Activated CD4-positive, alpha-beta T cell treated with anti-CD3 and anti-CD28 coated beads, Interleukin-2, amount 50 U/mL, for 4 hours (primary cell): ENCODE data around the gene C2orf76.
A peak's percentile ranks its signal among the peaks of the same experiment; 100 is the strongest.
"Not testable (repeated sequence)": the region's sequence is repeated elsewhere in the genome, so short reads cannot be mapped to it uniquely, and the experiment has no call there.

Experiments used
- DNase-seq, 2 experiments: peaks; one replicate each; pipeline ENCODE4 v3.0.0-alpha.2; 2020

C2orf76 gene

DNA sequence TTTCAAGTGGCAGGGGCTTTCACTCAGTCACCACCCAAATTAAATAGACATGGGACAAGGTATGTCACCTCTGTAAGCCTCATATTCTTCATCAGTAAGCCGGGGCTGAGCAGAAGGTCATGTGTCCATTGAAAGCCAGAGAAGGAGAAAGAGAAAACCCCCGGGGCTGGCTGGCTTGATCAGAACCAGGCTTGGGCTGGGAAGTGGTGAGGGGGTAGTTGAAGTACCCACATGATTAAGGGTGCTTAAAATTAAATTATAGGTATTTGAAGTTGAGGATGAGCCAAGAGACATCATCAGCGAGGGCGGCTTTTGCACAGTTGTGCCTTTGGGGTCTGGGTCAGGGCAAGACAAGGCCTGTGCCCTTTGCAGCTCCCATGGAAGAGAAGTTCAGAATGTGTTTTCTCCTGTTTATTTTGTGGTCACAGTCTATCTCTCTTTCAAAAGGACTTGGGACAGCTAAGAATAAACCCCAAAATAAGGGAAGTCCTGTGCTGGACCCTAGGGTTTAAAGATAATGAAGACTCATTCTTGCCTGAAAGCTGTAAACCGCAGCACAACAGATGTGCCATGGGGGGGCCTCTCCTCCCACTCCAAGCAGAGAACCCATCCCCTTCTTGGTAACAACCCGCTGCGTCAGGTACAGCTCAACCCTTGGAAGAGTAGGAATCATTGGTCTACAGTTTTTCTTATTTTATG is 10.8 kb upstream of the C2orf76 start:
- no peak for DNase-seq

GRCh38 chr2:119376810-119377209 is 10.2 kb upstream of the C2orf76 start:
- no peak for DNase-seq

DNA sequence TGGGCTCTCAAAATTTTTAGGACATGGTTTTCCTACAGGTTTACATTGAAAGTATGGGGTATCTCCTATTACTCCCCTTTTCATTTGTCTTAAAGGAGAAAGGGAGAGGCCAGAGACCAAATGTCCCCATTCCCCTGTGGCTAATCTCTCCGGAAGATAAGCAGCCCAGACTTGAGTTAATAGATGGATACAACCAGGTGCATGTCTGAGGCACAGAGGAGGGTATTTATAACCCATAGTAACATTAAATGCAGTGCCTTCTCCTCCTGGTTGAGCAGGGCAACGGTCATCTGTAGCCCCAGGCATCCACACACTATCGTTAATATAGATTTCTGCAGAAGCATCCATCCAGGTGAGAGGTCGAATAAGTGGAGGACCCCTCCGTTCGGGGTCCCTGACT is 9.8 kb upstream of the C2orf76 start:
- not testable (repeated sequence) for DNase-seq

DNA sequence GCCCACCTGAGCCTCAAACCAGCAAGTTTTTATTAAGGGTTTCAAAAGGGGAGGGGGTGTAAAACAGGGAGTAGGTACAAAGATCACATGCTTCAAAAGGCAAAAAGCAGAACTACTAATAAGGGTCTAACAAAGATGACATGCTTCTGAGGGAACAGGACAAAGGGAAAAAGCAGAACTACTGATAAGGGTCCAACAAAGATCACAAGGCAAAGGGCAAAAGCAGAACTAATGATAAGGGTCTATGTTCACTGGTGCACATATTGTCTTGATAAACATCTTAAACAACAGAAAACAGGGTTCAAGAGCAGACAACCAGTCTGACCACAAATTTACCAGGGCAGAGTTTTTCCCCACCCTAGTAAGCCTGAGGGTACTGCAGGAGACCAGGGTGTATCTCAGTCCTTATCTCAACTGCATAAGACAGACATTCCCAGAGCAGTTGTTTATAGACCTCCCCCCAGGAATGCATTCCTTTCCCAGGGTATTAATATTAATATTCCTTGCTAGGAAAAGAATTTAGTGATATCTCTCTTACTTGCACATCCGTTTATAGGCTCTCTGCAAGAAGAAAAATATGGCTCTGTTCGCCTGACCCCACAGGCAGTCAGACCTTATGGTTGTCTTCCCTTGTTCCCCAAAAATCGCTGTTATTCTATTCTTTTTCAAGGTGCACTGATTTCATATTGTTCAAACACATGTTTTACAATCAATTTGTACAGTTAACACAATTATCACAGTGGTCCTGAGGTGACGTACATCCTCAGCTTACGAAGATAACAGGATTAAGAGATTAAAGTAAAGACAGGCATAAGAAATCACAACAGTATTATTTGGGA is 7.5 kb upstream of the C2orf76 start:
- DNase-seq = not testable (repeated sequence)

DNA sequence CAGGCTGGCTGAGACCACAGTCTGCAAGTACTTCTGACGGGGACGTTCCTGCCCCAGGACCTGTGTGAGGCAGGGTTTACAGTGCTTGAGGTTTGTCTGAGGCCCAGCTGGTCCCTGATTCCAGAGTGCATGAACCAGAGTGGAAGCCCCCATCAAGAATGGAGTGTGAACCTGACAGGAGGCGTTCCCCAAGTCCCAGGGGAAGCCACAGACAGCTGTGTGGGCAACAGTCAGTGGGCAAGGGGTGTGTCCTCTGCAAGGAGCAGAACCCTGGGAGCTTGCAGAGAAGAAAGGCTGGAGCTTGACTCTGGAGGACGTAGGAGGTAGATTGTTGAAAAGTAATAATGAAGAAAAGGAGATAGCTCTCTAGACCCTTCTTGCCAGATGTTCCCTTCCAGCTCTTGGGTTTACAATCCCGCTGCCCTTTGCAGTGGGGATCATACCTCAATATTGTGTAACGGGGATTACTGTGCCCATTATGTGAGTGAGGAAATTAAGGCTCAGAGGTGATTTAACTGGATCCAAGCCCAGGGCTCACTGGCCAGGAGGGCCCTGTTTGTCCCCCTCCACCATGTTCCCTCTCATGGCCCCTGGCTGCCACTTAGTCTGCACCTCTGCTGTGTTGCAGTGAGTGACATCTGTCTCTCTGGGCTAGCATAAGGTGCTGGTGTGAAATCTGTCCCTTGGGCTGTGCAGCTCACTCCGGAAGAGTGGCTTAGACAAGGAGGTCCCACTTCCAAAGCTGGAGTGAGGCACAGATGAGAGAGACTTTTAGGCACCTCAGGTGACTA is 6.3 kb upstream of the C2orf76 start:
- DNase-seq = no peak

DNA sequence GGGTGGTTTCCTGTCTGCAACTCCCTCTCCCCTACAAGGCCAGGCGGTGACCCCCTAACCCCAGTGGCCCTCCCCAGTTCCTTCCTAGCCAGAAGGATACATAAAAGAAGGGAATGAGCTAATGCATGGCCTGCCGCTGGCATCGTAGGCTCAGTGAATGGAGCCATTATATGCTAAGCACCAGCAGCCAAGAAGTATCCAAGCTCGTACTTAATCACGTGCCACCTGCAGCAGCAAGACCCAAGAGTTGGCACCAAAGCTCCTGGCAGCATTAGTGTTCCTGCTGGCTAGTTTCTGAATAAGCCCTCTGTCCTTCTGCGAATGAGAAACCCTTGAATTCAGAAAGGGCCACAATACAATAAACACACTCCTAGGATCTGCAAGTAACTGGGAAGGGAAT is 4.5 kb upstream of the C2orf76 start:
- no peak for DNase-seq

GRCh38 chr2:119369845-119370244 is 3.2 kb upstream of the C2orf76 start:
- no peak for DNase-seq

DNA sequence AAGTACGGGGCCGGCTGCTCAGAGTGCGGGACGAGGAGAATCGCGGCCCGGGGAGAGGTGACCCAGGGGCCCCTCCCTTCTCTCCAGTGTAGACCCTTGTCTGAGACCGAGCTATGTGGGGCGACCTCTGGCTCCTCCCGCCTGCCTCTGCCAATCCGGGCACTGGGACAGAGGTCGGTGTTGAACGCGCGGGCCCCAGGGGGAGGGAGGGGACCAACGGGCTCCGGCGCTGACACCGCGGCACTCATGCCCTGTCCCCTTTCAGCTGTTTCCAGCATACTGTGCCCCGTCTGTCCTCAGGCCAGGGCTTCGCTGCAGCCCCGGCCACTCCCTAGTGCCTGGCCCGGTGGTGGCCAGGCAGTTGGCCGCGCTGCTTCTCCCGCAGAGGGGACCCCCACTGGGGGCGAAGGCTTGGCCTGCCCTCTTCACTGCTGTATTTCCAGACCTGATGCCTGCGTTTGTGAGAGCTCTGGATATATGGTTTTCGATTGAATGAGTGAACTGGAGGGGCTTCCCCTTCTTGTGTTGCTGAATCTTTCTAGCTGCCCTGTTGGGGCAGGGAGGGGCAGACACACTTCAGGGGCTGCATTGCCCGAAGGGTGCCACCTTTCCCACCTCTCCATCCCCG is 952 bp upstream of the C2orf76 start:
- DNase-seq = peak; percentile 14 to 20

DNA sequence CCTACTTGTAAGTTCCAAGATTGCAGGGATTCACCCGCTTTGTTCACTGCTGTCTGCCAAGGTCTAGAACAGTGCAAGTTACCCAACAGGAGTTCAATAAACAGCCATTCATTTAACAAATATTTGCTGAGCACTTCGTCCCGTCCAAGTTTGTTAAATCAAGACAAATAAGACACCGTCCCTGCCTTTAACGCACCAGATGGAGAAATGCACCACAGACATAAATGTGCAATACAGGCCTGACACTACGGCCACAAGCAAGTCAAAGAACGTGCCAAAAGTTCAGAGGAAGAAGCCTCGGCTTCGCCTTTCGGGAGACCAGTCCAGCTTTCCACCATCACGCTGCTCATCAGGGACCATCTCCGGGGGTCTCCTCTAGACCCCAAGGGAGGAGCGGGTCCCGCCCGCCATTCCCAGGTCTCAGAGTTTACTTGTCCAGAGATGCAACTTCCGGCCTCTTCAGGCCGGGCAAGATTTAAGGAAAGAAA is 429 bp downstream of the C2orf76 start:
- DNase-seq = no peak

DNA sequence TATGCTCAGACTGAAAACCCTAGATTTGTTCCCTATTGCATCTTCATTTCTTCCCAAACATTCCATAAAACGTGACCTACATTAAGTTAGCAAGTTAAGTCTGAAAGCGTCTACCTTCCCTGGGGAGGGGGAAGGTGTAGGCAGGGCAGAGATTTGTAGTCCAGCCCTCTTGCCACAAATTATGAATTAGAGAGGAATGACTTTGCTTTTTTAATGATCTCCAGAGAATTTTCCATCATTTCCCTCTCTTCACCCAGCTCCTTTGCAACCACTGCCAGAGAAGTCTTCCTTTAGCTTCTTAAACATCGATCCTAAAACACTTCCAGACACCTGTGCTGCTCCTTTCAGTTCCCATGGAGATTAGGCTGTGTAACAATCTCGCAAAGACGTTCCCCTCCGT is 1.2 kb downstream of the C2orf76 start:
- DNase-seq = no peak

- no peak for DNase-seq
These were observed 1.8 kb downstream of the C2orf76 start for GRCh38 chr2:119364798-119365197.

DNA sequence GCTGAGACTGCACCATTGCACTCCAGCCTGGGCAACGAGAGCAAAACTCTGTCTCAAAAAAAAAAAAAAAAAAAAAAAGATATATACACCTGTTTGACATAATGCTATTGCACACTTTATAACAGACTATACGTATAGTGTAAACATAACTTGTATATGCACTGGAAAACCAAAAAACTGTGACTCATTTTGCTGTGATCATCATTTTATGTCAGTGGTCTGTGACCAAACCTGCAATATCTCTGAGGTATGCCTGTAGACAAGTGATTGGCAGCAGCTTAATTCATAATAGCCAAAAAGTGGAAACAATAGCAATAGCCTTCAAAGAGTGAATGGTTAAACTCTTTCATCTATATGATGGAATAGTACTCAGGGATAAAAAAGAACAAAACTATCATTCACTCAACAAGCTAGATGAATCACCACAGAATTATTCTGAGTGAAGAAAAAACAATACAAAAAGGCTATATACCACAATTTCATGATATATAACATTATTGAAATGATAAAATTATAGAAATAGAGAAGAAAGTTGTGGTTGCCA is 6.1 kb downstream of the C2orf76 start:
- DNase-seq = no peak

DNA sequence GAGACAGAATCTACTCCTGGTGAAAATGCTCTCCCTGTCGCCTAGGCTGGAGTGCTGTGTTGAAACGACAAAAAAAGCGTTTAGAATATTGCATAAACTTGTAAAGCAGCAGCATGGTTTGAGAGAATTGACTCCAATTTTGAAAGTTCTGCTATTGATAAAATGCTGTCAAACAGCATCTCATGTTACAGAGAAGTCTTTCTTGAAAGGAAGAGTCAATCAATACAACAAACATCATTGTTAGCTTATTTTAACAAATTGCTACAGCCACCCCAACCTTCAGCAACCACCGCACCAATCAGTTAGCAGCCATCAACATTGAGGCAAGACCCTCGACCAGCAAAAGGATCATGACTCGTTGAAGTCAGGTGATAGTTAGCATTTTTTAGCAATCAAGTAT is 6.9 kb downstream of the C2orf76 start:
- no peak for DNase-seq

DNA sequence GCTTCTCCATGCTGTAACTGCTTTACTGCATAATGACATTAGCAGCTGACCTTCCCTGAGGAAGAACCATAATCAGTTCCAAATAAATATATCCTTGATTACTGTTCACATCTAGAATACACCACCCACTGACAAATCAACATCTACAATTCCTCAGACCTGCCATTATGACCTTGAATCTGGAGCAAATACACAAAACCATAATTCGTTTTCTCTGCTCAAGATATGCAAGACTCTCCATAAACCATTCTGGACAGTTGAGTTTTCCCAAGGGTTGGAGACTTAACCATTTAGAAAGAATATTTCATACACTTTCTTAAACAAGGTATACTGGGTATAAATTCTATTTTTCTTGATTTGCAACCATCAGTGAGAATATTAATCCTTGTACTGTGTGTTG is 11.8 kb downstream of the C2orf76 start:
- no peak for DNase-seq

GRCh38 chr2:119352357-119352756 is 14.3 kb downstream of the C2orf76 start:
- DNase-seq = no peak

DNA sequence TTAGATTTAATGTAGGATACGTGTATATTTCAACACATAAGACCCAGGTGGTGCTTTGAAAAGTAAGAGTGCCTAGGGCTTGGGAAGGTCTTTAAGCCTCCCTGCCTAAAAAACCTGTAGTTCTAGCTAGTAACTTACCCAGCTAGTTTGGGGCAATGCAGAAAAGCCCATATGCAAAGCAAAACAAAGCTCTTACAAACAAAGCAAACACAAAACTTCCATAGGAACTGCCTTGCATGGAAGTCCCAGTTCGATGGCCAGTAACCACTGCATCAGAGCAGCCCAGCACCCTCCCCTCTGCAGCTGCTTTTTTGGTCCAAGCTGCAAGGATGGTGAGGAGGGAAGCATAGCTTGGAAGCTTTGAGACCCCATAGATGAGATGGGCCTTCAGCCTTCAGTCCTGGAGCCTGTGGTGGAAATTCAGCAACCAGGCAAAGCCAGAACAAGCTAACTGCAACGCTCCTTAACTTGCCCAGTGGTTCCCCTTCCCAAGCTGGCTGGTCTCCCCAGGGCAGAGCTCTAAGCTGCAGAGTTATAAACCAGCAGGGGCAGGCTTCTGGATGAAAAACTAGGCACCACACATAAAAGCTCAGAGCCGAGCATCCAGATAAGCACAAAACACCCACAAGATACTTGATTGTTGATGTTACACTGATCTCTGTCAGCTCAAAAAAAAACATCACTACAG is 16.2 kb downstream of the C2orf76 start:
- no peak for DNase-seq

GRCh38 chr2:119349289-119349688 is 17.3 kb downstream of the C2orf76 start:
- no peak for DNase-seq

- no peak for DNase-seq
These were observed 24.9 kb downstream of the C2orf76 start for GRCh38 chr2:119341684-119342083.

DNA sequence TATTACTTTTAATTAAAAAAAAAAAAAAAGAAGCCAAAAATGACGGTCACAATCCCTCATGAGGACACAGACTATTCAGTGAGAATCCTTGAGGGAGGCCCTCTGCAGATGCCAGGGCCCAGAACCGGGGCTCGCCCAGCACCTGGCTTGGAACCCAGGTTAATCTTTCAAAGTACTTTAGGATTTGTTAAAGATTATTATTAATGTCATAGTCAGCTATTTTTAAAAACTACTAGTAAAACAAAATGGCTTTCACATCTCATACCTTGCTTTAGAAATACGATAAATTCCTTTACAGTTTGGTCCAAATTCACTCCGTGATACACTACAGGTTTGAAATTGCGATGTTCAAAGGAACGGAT is 27.1 kb downstream of the C2orf76 start:
- no peak for DNase-seq

DNA sequence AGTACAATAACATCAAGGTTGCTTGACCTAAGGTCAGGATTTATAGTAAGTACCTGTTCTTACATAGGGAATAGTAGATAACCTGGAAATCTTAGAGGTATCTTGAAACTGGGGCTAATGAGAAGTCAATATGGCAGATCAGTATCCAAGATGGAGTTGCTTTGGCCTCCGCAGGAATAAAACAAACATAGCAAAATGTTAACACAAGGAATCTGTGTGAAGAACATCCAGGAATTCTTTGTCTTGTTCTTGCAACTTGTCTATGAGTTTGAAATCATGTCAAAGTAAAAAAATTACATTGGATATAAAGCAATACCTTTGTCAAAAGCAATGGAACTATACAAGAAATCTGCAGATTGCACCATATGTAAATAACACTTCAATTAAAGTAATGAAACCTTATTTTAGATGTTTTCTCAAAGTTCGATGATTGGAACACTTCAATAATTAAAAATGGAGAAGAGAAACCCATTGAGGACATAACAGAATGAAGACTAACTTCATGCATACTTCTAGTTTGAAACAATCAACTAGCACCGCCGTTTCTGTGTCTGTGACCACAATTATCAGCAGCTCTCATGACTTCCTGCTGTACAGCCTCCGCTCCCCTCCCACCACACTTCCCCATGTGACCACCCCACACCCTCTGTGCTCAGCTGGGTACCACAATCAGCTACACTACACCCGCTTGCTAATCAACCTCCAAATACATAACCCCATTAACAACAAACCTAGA is 27.6 kb downstream of the C2orf76 start:
- peak; percentile 5 to 6 for DNase-seq

- no peak for DNase-seq
These were observed 28.4 kb downstream of the C2orf76 start for GRCh38 chr2:119338272-119338671.
